GM10266 (cell line): ENCODE data around the gene PKIG.

ENCODE experiments used
- DNase-seq: peaks from one replicate; pipeline ENCODE4 v3.0.0; 2012; ENCODE audit errors: extremely low spot score
- TF ChIP-seq, protein P1 (sequence below): IDR thresholded peaks from 2 replicates; pipeline ENCODE4 v1.5.1; 2012; ENCODE audit warnings: mild to moderate bottlenecking, low read depth; ENCODE audit not compliant: control insufficient read depth, insufficient read depth; ENCODE audit errors: missing control alignments

PKIG gene

DNA sequence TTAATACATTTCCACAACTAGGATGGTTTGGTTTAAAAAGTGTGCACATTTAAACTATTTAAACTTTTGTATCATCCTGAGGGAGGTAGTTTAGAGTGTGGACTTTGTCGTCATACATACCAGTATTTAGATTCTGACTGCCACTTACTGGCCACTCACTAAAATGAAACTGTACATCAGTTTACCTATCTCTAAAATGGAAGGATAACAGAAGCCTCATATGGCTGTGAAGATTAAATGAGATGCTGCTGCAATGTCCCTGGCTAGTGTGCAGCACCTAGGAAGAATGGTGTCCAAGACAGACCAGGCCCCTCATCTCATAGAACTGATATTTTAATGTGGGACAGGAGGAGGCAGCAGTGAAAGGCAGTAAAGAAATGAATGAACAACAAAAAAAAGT is 12.0 kb upstream of the PKIG start:
- DNase-seq, result no peak
- TF ChIP-seq, protein P1, sequence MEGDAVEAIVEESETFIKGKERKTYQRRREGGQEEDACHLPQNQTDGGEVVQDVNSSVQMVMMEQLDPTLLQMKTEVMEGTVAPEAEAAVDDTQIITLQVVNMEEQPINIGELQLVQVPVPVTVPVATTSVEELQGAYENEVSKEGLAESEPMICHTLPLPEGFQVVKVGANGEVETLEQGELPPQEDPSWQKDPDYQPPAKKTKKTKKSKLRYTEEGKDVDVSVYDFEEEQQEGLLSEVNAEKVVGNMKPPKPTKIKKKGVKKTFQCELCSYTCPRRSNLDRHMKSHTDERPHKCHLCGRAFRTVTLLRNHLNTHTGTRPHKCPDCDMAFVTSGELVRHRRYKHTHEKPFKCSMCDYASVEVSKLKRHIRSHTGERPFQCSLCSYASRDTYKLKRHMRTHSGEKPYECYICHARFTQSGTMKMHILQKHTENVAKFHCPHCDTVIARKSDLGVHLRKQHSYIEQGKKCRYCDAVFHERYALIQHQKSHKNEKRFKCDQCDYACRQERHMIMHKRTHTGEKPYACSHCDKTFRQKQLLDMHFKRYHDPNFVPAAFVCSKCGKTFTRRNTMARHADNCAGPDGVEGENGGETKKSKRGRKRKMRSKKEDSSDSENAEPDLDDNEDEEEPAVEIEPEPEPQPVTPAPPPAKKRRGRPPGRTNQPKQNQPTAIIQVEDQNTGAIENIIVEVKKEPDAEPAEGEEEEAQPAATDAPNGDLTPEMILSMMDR, result no peak

DNA sequence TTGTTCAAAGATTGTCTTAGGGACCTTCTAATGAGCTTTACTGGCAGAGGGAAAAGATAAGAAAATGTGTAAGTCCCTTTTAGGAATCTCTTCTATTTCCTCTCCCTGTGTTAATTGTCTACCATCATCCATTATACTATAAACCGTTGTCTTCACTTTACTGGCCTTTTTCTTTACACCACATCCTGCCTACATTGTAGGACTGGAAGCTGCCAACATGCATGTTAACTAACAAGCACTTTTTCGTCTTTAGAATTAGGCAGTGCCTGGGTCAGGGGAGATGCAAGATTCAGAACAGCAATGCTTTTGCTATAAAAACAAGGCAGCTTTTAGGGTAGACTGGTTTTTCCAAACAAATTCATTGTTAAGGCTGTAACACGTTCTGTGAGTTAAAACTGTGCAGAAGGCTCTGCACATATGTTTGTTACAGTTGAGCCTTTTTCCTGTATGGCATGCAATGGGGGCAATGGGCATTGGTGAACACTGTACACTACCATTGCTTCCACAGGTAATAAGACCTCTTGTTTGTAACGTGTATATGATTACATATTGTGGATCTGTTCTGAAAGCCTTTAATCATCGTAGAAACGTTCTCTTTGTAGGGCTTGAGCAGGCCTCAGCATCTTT is 10.9 kb upstream of the PKIG start:
- TF ChIP-seq, protein P1, result no peak
- no peak for DNase-seq

DNA sequence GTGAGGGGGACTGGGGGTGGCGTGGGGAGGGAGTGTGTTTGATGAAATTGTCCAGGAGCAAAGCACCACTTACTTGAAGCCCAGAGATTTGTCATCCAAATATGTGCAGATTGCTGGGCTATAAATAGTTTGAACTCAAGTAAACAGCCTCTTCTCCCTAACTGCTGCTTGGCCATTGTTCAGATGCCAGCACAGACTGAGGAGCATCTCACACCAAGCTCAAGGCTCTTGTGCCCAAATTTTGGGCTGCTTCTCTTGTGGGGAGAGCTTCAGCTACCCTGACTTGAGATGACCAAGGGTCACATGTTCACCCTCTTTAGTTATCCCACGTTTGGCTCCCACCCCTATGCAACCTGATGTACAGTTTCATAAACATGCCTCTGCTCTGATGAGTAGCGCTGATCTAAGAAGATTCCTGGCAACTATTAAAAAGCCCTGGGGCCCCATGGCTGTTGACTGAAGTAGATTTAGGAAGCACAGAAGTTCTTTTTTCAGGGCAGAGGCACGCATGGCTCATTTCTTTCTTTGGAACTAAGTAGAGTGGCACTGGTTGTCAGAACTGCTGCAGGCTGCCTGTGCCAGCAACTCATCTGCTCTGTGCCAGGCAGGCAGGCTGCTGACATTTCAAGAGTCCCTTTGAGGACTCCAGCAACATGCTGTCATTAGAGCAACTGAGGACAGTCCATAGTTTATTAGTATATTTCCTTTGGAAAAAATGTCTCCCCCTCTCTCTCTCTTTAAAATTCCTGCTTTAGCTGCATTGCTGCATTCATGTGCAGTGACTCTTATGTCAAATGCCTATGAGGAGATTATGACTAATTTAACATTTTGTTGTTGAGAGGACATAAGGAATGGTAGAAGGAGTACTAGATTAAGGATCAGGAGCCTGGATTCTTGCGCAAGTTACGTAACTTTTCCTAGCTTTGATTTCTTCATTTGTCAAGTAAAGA is 9.6 kb upstream of the PKIG start:
- TF ChIP-seq, protein P1, result no peak
- DNase-seq, result no peak

DNA sequence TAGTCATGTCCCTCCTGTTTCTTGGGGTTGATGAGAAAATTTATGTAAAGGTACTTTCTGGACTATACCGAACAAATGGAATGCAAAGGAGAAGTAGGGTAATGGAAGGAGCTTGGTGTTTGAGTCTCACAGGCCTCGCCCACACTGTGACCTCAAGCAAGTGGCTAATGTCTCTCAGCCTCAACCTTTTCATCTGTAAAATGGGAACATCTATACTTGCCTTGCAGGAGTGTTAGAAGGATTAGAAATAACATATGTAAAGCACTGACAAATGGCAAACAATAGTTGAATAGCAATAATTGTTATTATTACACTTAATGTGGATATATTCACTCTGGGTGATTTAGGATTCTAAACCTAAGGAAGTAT is 8.9 kb upstream of the PKIG start:
- TF ChIP-seq, protein P1, result no peak
- no peak for DNase-seq

DNA sequence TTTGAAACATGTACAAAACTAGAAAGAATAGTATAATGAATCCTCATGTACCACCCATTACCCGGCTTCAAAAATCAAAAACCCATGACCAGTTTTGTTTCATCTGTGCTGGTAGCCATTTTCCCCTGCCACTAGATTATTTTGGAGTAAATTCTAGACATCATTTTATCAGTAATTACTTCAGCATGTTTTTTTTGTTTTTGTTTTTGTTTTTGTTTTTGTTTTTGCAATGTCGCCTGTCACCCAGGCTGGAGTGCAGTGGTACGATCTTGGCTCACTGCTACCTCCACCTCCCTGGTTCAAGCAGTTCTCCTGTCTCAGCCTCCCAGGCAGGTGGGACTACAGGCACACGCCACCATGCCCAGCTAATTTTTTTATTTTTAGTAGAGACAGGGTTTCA is 8.0 kb upstream of the PKIG start:
- no peak for DNase-seq
- TF ChIP-seq, protein P1, result no peak

DNA sequence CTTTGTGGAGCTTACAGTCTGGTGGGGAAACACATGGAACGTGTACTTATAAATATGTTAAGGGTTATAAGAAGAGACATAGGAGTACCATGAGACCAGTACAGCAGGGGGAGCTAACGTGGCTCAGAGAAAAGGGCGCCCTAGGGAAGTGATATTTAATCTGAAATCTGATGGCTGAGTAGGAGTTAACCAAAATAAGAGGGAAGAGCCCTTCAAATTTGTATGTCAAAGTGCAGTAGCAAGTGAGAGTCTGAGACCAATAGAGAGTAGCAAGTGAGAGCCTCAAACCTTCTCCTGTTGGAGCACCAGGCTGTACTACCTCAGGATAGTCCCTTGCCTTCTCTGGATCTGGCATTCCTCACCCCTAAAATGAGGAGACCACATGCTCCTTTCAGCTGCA is 6.1 kb upstream of the PKIG start:
- TF ChIP-seq, protein P1, result peak; percentile 53
- peak; percentile 54 for DNase-seq
